Ascending aorta (tissue), 2 donors: Measurements from ENCODE around the gene JAK1. TPM values are rescaled to one million over a fixed set of nuclear protein-coding genes. Genes with fewer than 3 reads are reported as not detected.

ENCODE experiments used
- DNase-seq, 2 donors: peaks; one replicate each; pipeline ENCODE4 v3.0.0-alpha.2; 2019; ENCODE audit warnings: low spot score in 2 of 2
- H3K27ac ChIP-seq, 2 donors: fragments of 200-600 bp; sonication (generic); one replicate each; pipeline ENCODE4 v1.5.1; 2016 to 2017; ENCODE audit warnings: mild to moderate bottlenecking in 1 of 2
- H3K27me3 ChIP-seq: fragments of 200-600 bp; sonication (generic); one replicate; pipeline ENCODE4 v1.5.1; 2017
- H3K36me3 ChIP-seq, 2 donors: fragments of 200-600 bp; sonication (generic); one replicate each; pipeline ENCODE4 v1.5.1; 2016
- H3K4me1 ChIP-seq, 2 donors: fragments of 200-600 bp; sonication (generic); one replicate each; pipeline ENCODE4 v1.5.1; 2016 to 2017; ENCODE audit warnings: mild to moderate bottlenecking in 1 of 2
- H3K4me3 ChIP-seq, 2 donors: fragments of 200-600 bp; sonication (generic); one replicate each; pipeline ENCODE4 v1.5.1; 2016 to 2017; ENCODE audit warnings: mild to moderate bottlenecking in 1 of 2
- H3K9me3 ChIP-seq, 2 donors: fragments of 200-600 bp; sonication (generic); one replicate each; pipeline ENCODE4 v1.5.1; 2016
- CTCF ChIP-seq, 3 experiments: fragments of 200-600 bp in 2 of 3; fragments of 450-650 bp in 1 of 3; sonication (generic) in 2 of 3; IDR thresholded peaks; one replicate each; pipeline ENCODE4 v1.5.1; 2016 to 2019; ENCODE audit warnings: antibody characterized with exemption in 3 of 3, mild to moderate bottlenecking in 1 of 3, moderate library complexity in 1 of 3
- intact Hi-C: fragments of 100-400 bp; cut with DNase I; formaldehyde crosslinking; loops from one replicate; pipeline ENCODE4 v1.15.1; 2023
- total RNA-seq: library from RNA; depleted of rRNA; stranded (reverse); fragments of >200 nt; gene quantifications from one replicate; pipeline ENCODE4 v1.1.0, GENCODE V29; 2016

JAK1 gene
- total RNA-seq, 1 donor from 2014 or later, result 53.5 TPM

- intact Hi-C loops, result no loop called here
- DNase-seq, result no peak
Measured at GRCh38 chr1:64900916-64901315, 65.4 kb downstream of the JAK1 start.

GRCh38 chr1:64898107-64898861 lies 68.1 kb downstream of the JAK1 start:
- Histone ChIP-seq H3K9me3 (no peaks in the 10 kb centered on the region), H3K27me3 (no peaks in the 10 kb centered on the region), H3K4me3 (peak overlapping the region; percentile 24 to 31), H3K36me3 (no peaks in the 10 kb centered on the region), H3K27ac (peak overlapping the region; percentile 79 to 86), H3K4me1 (peaks cover 4 to 23% of the 10 kb centered on the region in 2 donors)
- DNase-seq, result peak; percentile 92 to 96
- intact Hi-C loops, result loop anchor here (1.0 to 5.0 kb wide), 4 partner anchors 35 to 169 kb away; partner anchors contain the start of gene JAK1
- TF ChIP-seq CTCF (IDR thresholded peaks at IDR 0.05), result no peak

More at GRCh38 chr1:64900916-64901315, 65.4 kb downstream of the JAK1 start:
- TF ChIP-seq CTCF (IDR thresholded peaks at IDR 0.05), result no peak
- Histone ChIP-seq H3K4me1 (peaks cover 4 to 18% of the 10 kb centered on the region in 2 donors), H3K27ac (no peak overlapping the region), H3K4me3 (no peak overlapping the region), H3K9me3 (no peaks in the 10 kb centered on the region), H3K36me3 (no peaks in the 10 kb centered on the region), H3K27me3 (no peaks in the 10 kb centered on the region)

GRCh38 chr1:64896551-64896950 lies 69.8 kb downstream of the JAK1 start:
- no peaks in the 10 kb centered on the region for H3K36me3 ChIP-seq
- no peak overlapping the region for H3K4me3 ChIP-seq
- H3K27me3 ChIP-seq, result no peaks in the 10 kb centered on the region
- DNase-seq, result no peak
- peak overlapping the region in 1 of 2 donors; percentile 51 for H3K27ac ChIP-seq
- H3K4me1 ChIP-seq, result peaks cover 4 to 35% of the 10 kb centered on the region in 2 donors
- H3K9me3 ChIP-seq, result no peaks in the 10 kb centered on the region
- intact Hi-C loops, result loop anchor here (5.0 kb wide), 1 partner anchor 171 kb away; no protein-coding TSS in a partner anchor
- no peak for TF ChIP-seq CTCF (IDR thresholded peaks at IDR 0.05)

- H3K27ac ChIP-seq, result no peak overlapping the region
- H3K4me3 ChIP-seq, result no peak overlapping the region
- no peak for DNase-seq
- H3K4me1 ChIP-seq, result peaks cover 4 to 39% of the 10 kb centered on the region in 2 donors
- no peak for TF ChIP-seq CTCF (IDR thresholded peaks at IDR 0.05)
- no peaks in the 10 kb centered on the region for H3K36me3 ChIP-seq
- intact Hi-C loops, result loop anchor here (5.0 kb wide), 1 partner anchor 172 kb away; no protein-coding TSS in a partner anchor
- H3K27me3 ChIP-seq, result no peaks in the 10 kb centered on the region
- no peaks in the 10 kb centered on the region for H3K9me3 ChIP-seq
Measured at GRCh38 chr1:64895500-64895899, 70.8 kb downstream of the JAK1 start.

- DNase-seq, result no peak
- H3K4me1 ChIP-seq, result peaks cover 4 to 41% of the 10 kb centered on the region in 2 donors
- intact Hi-C loops, result loop anchor here (5.0 kb wide), 1 partner anchor 173 kb away; no protein-coding TSS in a partner anchor
Measured at GRCh38 chr1:64894438-64895196, 71.7 kb downstream of the JAK1 start.

More at GRCh38 chr1:64894438-64895196, 71.7 kb downstream of the JAK1 start:
- no peak for TF ChIP-seq CTCF (IDR thresholded peaks at IDR 0.05)
- Histone ChIP-seq H3K27me3 (no peaks in the 10 kb centered on the region), H3K4me3 (no peak overlapping the region), H3K36me3 (no peaks in the 10 kb centered on the region), H3K27ac (no peak overlapping the region), H3K9me3 (no peaks in the 10 kb centered on the region)
